Muscle layer of colon (tissue), 2 donors: ENCODE results near the gene SMPD4.
"Not testable (repeated sequence)": the region's sequence is repeated elsewhere in the genome, so short reads cannot be mapped to it uniquely, and the experiment has no call there.

ENCODE experiments used
- H3K27ac ChIP-seq: one replicate; pipeline ENCODE4 v1.7.0; 2013; ENCODE audit warnings: low read depth, mild to moderate bottlenecking, low read length, moderate library complexity
- H3K27me3 ChIP-seq, 2 donors: one replicate each; pipeline ENCODE4 v1.7.0; 2013; ENCODE audit warnings: low read length in 2 of 2, mild to moderate bottlenecking in 2 of 2; ENCODE audit not compliant: insufficient read depth in 2 of 2, control insufficient read depth in 1 of 2
- H3K36me3 ChIP-seq: one replicate; pipeline ENCODE4 v1.7.0; 2013; ENCODE audit warnings: mild to moderate bottlenecking, low read length; ENCODE audit not compliant: insufficient read depth
- H3K4me1 ChIP-seq: one replicate; pipeline ENCODE4 v1.7.0; 2013; ENCODE audit warnings: mild to moderate bottlenecking, low read length; ENCODE audit not compliant: insufficient read depth
- H3K4me3 ChIP-seq, 2 donors: one replicate each; pipeline ENCODE4 v1.7.0; 2013; ENCODE audit warnings: low read length in 2 of 2, low read depth in 1 of 2, mild to moderate bottlenecking in 1 of 2, moderate library complexity in 1 of 2
- H3K9ac ChIP-seq: one replicate; pipeline ENCODE4 v1.7.0; 2013; ENCODE audit warnings: low read length
- H3K9me3 ChIP-seq: one replicate; pipeline ENCODE4 v1.7.0; 2013; ENCODE audit warnings: mild to moderate bottlenecking, low read length
- donor health status: abdominal sarcoma.
- donor health status: Adenocarcinoma of cecum.

Gene SMPD4, protein sequence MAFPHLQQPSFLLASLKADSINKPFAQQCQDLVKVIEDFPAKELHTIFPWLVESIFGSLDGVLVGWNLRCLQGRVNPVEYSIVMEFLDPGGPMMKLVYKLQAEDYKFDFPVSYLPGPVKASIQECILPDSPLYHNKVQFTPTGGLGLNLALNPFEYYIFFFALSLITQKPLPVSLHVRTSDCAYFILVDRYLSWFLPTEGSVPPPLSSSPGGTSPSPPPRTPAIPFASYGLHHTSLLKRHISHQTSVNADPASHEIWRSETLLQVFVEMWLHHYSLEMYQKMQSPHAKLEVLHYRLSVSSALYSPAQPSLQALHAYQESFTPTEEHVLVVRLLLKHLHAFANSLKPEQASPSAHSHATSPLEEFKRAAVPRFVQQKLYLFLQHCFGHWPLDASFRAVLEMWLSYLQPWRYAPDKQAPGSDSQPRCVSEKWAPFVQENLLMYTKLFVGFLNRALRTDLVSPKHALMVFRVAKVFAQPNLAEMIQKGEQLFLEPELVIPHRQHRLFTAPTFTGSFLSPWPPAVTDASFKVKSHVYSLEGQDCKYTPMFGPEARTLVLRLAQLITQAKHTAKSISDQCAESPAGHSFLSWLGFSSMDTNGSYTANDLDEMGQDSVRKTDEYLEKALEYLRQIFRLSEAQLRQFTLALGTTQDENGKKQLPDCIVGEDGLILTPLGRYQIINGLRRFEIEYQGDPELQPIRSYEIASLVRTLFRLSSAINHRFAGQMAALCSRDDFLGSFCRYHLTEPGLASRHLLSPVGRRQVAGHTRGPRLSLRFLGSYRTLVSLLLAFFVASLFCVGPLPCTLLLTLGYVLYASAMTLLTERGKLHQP

DNA sequence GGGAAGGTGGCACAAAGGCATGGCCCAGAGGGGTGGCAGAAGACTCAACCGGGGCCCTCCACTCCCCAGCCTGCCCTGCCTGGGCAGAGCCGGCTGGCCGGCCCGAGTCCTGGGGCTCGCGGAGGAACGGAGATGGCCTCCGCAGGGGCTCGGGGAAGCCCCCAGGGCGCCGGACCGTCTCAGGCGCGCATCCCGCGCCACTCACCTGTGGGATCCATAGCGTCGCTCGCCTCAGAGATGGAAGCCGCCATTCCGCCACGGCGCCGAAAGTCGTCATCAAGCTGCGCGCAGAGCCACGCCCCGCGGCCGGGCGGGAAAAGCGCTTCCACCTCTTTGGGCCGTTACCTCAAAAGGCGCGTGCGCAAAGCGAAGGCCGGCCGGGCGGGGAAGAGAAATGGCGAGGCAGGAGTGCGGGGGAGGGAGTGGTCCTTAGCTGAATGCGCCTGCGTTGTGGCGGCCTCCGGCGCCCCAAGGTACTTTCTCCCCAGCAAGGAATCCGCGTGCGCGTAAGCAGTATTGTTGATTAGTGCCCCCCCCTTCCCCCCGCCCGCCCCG, at the start of gene SMPD4:
Gene SMPD4 (minus strand): TSS at position 278 of the 555 bp plus-strand sequence. CDS start 5,010 bp downstream, outside the sequence.
- Histone ChIP-seq H3K9ac (peak within 1 kb of the TSS; percentile 80), H3K27me3 (no peaks in the 10 kb centered on the region), H3K27ac (peak within 1 kb of the TSS; percentile 77), H3K4me3 (peak within 1 kb of the TSS; percentile 50 to 93), H3K4me1 (peaks cover 18% of the 10 kb centered on the region), H3K36me3 (no peaks in the 10 kb centered on the region), H3K9me3 (no peaks in the 10 kb centered on the region)

DNA sequence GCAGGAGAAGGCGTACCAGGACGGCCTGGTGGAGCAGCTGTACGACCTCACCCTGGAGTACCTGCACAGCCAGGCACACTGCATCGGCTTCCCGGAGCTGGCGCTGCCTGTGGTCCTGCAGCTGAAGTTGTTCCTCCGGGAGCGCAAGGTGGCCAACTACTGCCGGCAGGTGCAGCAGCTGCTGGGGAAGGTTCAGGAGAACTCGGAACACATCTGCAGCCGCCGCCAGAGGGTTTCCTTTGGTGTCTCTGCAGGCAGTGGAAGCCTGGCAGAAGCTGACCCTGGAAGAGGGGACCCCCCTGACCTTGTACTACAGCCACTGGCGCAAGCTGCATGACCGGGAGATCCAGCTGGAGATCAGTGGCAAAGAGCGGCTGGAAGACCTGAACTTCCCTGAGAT, 49.5 kb upstream of the SMPD4 start:
- H3K9ac ChIP-seq, H3K4me3 ChIP-seq, H3K27ac ChIP-seq, H3K9me3 ChIP-seq, H3K36me3 ChIP-seq, H3K27me3 ChIP-seq, H3K4me1 ChIP-seq: not testable (repeated sequence)

DNA sequence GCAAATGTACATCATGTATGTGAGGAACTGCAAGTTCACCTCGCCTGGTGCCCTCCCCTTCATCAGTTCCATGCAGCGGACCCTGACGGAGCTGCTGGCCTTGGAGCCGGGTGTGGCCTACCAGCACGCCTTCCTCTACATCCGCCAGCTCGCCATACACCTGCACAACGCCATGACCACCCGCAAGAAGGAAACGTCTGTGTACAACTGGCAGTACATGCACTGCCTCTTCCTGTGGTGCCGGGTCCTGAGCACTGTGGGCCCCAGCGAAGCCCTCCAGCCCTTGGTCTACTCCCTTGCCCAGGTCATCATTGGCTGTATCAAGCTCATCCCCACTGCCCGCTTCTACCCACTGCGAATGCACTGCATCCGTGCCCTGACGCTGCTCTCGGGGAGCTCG, 49.0 kb upstream of the SMPD4 start:
- not testable (repeated sequence) for H3K27ac ChIP-seq, H3K4me1 ChIP-seq, H3K9me3 ChIP-seq, H3K9ac ChIP-seq, H3K4me3 ChIP-seq, H3K36me3 ChIP-seq, H3K27me3 ChIP-seq

DNA sequence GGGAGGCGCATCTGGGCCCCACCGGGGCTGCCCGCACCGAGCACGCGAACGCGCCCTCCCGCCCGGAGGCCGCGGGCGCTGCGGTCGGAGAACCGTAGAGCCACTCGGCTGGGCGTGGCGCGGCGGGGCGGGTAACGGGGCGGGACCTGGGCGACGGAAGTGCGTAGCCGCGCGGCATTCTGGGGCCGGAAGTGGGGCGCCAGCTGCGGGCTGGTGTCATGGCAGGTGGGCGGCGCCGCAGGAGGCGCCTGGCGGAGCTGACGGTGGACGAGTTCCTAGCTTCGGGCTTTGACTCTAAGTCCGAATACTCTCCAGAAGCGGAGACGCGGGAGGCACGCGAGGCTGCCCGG, 47.7 kb upstream of the SMPD4 start:
- not testable (repeated sequence) for H3K9me3 ChIP-seq, H3K4me1 ChIP-seq, H3K9ac ChIP-seq, H3K27ac ChIP-seq, H3K27me3 ChIP-seq, H3K36me3 ChIP-seq
- H3K4me3 ChIP-seq = peak overlapping the region in 1 of 2 donors; percentile 13

DNA sequence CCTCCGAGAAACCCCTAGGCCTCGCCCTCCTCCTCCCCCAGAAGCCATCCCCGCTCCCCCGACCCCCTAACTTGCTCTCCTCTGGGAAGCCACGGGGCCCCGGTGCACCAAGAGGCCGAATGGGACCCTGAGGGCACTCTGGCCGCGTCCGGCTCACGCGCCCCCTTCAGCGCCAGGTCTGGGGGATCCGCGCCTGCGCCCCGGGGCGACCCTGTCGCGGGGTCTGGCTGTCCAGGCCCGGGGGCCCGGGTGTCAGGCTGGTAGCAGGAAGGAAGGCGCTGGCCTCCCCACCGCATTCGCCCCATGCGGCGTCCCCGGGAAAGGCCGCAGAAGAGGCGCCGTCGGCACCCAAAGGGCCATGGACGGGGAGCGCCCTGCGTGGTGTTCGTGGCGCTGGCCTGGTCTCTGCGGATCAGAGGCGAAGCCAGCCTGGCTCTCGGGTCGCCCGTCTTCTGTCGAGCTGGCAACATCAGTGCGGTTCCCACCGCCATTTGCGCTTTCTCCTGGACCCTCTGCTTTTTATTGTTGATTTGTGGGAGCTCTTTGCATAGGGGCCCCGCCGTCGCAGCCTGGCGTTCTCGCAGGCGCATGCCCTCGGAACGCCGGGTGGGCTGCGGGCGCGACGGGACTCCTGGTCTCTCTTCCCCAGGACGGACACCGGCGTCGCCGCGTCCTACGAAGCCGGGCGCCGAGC, 47.2 kb upstream of the SMPD4 start:
- H3K27me3 ChIP-seq, H3K9me3 ChIP-seq, H3K36me3 ChIP-seq, H3K9ac ChIP-seq, H3K4me1 ChIP-seq, H3K27ac ChIP-seq: not testable (repeated sequence)
- peak overlapping the region in 1 of 2 donors; percentile 13 for H3K4me3 ChIP-seq

DNA sequence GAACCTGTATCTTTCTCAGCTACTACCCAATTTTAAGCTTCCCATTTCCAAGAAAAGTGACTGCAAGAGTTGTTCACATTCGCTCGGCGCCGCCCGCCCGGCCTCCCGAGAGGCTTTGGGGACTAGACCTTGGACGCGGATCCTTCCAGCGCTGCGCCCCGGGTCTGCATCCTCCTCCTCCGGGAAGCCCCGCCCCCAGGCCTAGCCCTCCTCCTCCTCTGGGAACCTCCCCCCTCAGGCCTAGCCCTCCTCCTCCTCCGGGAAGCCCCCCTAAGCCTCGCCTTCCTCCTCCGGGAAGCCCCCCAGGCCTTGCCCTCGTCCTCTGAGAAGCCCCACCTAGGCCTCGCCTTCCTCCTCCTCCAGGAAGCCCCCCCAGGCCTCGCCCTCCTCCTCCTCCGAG, 46.6 kb upstream of the SMPD4 start:
- H3K4me3 ChIP-seq, H3K4me1 ChIP-seq, H3K27me3 ChIP-seq, H3K36me3 ChIP-seq, H3K9me3 ChIP-seq, H3K9ac ChIP-seq, H3K27ac ChIP-seq: not testable (repeated sequence)

DNA sequence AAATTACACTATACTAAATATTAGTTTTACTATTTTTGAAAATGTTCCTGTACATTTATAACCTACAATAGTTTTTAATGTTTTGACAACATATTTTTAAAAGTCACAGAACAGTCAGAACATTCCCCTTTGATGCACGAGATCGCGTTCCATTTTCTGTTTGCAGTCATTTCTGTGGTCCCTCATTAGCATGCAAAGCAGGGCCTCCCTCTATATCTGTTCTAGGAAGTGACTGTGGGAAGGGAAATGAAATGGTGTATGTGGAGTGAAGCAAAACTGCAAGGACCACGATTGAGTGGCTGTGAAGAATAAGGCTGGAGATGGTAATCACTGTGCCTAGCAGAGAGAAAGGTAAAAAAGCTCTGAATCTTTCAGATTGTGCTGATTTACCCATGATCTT, 41.1 kb upstream of the SMPD4 start:
- H3K27me3 ChIP-seq, H3K36me3 ChIP-seq, H3K4me1 ChIP-seq, H3K9me3 ChIP-seq, H3K9ac ChIP-seq, H3K4me3 ChIP-seq, H3K27ac ChIP-seq: not testable (repeated sequence)

DNA sequence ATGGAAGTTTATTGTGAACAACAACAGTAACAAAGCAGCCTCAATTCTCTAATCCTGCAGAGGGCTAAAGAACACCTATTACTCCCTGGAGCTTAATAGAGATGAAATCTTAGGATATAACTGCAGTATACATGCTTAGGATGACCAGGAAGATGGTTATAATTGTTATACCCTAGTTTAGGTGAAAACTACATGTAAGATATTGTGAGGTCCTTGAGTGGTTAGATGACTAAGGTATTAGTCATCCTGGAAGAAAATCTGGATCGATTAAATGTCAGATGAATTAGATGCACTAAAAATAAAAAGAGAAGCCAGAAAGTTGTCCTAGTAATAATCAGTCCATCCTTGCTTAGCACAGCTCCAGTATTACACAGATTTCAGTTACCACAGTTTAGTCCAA, 39.1 kb upstream of the SMPD4 start:
- not testable (repeated sequence) for H3K4me1 ChIP-seq, H3K27ac ChIP-seq, H3K4me3 ChIP-seq, H3K9ac ChIP-seq, H3K27me3 ChIP-seq, H3K9me3 ChIP-seq, H3K36me3 ChIP-seq

DNA sequence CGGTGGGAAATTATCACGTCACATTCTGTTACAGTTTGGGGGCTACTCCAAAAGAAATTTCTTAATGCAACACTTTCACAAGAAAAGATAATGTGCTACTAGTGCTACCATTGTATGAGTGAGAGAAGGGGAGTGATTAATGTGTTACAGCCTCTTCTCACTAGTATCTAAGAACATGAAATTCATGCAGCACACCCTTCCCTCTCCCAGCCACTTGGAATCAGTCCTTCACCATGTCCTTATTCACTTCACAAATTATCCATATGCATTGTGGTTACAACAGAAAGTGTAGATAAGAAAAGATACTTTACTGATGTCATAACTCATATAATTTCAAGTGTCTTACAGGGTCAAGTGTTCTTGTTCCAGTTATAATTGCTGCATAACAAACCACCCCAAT, 37.7 kb upstream of the SMPD4 start:
- H3K9me3 ChIP-seq, H3K27me3 ChIP-seq, H3K4me3 ChIP-seq, H3K4me1 ChIP-seq, H3K9ac ChIP-seq, H3K27ac ChIP-seq, H3K36me3 ChIP-seq: not testable (repeated sequence)

DNA sequence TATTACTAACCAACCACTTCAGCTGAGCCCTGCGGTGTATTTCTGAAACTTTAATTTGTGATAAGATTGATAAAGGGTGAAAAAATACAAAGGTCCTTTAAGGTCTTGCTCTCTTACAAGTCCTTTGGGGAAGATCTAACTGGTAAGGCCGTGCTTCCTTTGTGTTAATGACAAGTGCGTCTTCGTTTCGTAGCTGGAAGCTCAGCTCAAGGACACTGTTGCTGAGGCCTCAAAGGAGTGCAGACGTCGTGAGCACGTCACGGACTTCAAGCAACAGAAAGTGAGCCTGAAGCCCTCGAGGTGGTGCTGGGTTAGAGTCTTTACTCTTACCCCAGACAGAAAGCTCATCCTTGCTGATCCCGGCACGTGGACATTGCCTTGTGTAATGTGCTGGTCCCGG, 25.6 kb upstream of the SMPD4 start:
- H3K4me1 ChIP-seq, H3K27me3 ChIP-seq, H3K36me3 ChIP-seq, H3K9me3 ChIP-seq, H3K4me3 ChIP-seq, H3K9ac ChIP-seq, H3K27ac ChIP-seq: not testable (repeated sequence)

DNA sequence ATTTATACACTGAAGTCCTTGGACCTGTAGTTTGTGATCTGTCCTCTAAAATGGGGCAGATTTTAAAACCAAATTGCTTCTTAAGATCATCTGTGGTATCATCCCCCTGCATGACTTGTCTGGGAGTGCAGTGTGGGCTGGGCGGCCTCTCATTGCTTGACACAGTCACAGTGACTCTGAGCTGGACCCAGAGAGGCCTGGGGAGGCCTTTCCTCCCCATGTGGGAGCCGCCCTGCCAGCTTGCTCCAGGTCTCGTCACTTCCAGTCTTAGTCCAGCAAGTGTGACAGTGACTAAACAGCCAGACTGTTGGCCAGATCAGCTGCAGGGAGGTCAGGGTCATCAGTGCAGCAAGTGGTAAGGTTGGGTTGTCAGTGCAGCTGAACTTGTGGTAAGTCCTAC, 21.7 kb upstream of the SMPD4 start:
- H3K27me3 ChIP-seq, H3K27ac ChIP-seq, H3K4me1 ChIP-seq, H3K36me3 ChIP-seq, H3K4me3 ChIP-seq, H3K9me3 ChIP-seq, H3K9ac ChIP-seq: not testable (repeated sequence)
